SJCRH30 (cell line): ENCODE results near the gene CENPF. TPM values are rescaled to one million over a fixed set of nuclear protein-coding genes. Genes with fewer than 3 reads are reported as not detected.
"Not testable (repeated sequence)": the region's sequence is repeated elsewhere in the genome, so short reads cannot be mapped to it uniquely, and the experiment has no call there.

ENCODE experiments used
- DNase-seq, 2 experiments: peaks; one replicate each; pipeline ENCODE4 v3.0.0-alpha.2; 2015 to 2020
- H3K27ac ChIP-seq: fragments of 250-450 bp; sonication (Bioruptor Pico); 2 replicates; pipeline ENCODE4 v1.5.1; 2020; ENCODE audit warnings: mild to moderate bottlenecking, moderate library complexity
- H3K27me3 ChIP-seq: fragments of 250-450 bp; sonication (Bioruptor Pico); 2 replicates; pipeline ENCODE4 v1.5.1; 2020; ENCODE audit warnings: mild to moderate bottlenecking, moderate library complexity
- H3K36me3 ChIP-seq: fragments of 250-450 bp; sonication (Bioruptor Pico); 2 replicates; pipeline ENCODE4 v1.5.1; 2020; ENCODE audit warnings: mild to moderate bottlenecking, moderate library complexity
- H3K4me1 ChIP-seq: fragments of 250-450 bp; sonication (Bioruptor Pico); 2 replicates; pipeline ENCODE4 v1.5.1; 2020; ENCODE audit warnings: mild to moderate bottlenecking, moderate library complexity
- H3K4me3 ChIP-seq: fragments of 250-450 bp; sonication (Bioruptor Pico); 2 replicates; pipeline ENCODE4 v1.5.1; 2020; ENCODE audit warnings: mild to moderate bottlenecking, moderate library complexity
- H3K9me3 ChIP-seq: fragments of 250-450 bp; sonication (Bioruptor Pico); replicated peaks from 2 replicates; pipeline ENCODE4 v1.5.1; 2020; ENCODE audit warnings: mild to moderate bottlenecking, moderate library complexity
- total RNA-seq: library from RNA; depleted of rRNA; stranded (reverse); fragments of >200 nt; shearing (Covaris generic); gene quantifications from 2 replicates; pipeline ENCODE4 v1.2.3, GENCODE V29; 2014

CENPF gene
- total RNA-seq, 1 experiment from 2014 or later: 231 TPM

- H3K27me3 ChIP-seq: no peaks in the 10 kb centered on the region
- no peaks in the 10 kb centered on the region for H3K9me3 ChIP-seq
- H3K4me1 ChIP-seq: peaks cover 10% of the 10 kb centered on the region
- peak in 1 of 2 experiments; percentile 34 for DNase-seq
- H3K36me3 ChIP-seq: peaks cover 35% of the 10 kb centered on the region
- peak overlapping the region; percentile 93 for H3K27ac ChIP-seq
- H3K4me3 ChIP-seq: peak overlapping the region; percentile 90
Measured at GRCh38 chr1:214604523-214604922, 1.5 kb downstream of the CENPF start.

DNA sequence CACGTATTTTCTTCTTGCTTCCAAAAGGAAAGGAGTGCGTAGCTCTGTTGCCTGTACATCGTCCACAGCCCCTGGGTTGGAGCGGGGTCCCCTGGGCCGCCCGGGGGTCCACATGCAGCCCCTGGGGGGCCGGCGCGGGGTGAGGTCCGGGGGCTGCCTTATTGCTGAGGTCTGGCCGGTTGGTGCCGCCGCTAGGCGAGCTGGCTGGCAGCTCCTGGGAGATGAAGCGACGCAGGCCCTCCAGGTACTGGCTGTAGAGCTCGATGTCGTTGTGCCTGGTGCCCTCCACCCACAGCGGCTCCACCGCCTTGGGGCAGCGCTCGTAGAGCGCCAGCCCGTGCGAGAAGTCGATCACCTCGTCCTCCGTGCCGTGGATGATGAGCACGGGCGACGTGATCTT, 2.5 kb downstream of the CENPF start:
- H3K4me1 ChIP-seq, H3K27ac ChIP-seq, H3K9me3 ChIP-seq, H3K4me3 ChIP-seq, DNase-seq, H3K27me3 ChIP-seq: not testable (repeated sequence)
- peaks cover 45% of the 10 kb centered on the region for H3K36me3 ChIP-seq

DNA sequence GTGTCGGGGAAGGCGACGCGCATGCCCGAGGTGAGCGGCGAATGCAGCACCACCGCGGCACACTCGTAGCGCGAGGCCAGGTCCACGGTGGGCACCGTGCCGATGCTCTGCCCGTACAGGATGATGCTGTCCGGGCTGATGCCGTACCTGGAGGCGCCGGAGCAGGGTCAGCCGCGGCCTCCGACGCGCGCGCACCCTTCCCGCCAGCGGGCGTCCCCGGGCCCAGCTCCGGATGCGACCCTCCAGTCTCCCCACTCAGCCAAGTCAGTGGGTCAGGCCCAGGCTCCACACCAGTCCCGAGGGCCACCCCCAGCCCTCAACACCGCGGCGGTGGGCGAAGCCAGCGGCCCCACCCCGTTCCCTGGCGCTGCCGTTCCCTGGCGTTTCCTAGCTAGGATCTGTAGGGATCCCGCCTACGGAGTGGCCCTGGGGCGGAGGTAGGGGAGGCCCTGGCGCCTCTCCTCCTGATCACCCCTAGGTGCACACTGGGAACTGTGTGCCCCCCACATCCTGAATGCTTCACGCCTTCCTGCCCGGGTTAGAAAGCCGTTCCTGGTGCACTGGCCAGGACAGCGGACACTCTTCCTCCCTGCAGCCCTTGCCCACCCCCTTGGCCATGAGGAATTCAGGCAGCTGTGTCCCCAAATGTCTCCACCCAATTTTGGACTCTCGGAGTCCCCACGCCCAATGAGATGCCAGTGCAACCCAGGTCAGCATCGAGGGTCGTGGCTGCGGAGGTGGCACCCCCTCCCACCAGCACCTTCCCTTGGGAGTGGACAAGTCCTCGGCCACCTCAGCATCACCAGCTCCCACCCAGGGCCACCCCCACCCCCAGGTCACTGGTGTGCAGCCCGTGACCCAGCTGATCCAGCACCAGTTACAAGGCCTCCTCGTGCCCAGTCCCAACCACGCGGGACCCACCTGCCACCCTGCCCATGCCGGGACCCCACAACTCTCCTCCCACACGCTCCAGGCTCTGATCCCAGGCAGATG, 3.2 kb downstream of the CENPF start:
- not testable (repeated sequence) for H3K27ac ChIP-seq, DNase-seq, H3K4me1 ChIP-seq, H3K9me3 ChIP-seq, H3K4me3 ChIP-seq, H3K27me3 ChIP-seq
- peaks cover 46% of the 10 kb centered on the region for H3K36me3 ChIP-seq

DNA sequence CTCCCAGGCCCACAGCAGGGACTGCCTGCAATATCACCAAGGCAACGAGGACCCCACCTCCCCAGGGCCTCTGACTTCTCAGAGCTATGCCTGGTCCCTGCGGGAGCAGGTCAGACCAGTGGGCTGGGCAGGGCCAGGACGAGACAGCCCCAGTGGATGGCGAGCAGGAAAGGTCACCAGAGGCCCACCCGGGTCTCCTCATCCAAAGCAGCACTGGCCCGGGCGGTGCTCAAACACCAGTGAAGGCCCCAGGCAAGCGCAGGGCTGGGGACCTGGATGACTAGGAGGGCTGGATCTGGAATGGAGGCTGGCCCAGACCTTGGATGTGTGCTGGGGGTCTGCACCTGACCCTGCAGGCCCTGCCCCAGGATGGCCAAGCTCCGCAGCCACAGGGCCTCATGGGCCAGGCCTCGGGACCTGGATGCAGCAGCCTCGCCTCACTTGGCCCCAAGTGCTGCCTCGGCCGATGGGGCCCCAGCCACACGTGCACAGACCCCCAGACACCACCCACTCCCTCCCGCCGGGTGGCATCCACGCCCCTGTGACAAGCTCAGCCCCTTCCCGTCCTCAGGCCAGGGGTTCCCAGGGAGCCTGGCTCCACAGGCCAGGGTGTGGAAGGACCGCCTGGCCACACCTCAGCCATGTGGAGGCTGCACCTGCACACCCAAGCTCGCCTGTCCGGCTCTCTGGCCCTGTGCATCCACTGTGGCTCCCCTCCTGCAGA, 4.7 kb downstream of the CENPF start:
- H3K4me3 ChIP-seq, H3K27me3 ChIP-seq, H3K27ac ChIP-seq, H3K4me1 ChIP-seq, DNase-seq, H3K9me3 ChIP-seq: not testable (repeated sequence)
- peaks cover 46% of the 10 kb centered on the region for H3K36me3 ChIP-seq

DNA sequence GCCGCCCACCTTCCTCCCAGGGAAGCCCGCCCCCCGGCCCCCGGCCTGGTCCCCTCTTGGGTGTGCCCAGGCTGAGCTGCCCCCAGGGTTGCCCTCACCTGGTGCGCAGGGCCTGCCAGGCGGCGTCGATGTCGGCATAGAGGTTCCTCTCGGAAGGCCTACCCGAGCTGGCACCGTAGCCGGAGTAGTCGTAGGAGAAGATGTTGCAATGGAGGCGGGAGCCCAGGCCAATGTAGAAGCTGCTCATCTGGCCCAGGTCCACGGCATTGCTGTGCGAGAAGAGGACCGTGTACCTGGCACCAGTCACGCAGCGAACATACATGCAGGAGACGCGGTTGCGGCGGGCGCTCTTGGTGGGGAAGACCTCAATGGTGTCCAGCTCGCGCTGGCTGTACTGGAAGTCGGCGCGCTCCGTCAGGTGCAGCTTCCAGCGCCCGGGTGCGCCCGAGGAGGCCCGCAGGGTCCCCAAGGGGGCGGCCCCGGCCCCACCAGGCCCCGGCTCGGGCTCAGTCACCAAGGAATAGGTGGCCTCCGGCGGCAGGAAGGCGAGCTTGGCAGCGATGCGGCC, 5.3 kb downstream of the CENPF start:
- H3K4me3 ChIP-seq, H3K27me3 ChIP-seq, H3K4me1 ChIP-seq, H3K9me3 ChIP-seq, H3K27ac ChIP-seq, DNase-seq: not testable (repeated sequence)
- H3K36me3 ChIP-seq: peaks cover 48% of the 10 kb centered on the region

GRCh38 chr1:214608817-214609216, 5.8 kb downstream of the CENPF start:
- H3K9me3 ChIP-seq, H3K4me3 ChIP-seq, DNase-seq, H3K4me1 ChIP-seq, H3K27me3 ChIP-seq, H3K27ac ChIP-seq: not testable (repeated sequence)
- H3K36me3 ChIP-seq: peaks cover 53% of the 10 kb centered on the region

- DNase-seq: no peak
- Histone ChIP-seq H3K4me1 (peaks cover 5% of the 10 kb centered on the region), H3K4me3 (no peak overlapping the region), H3K27ac (no peak overlapping the region), H3K36me3 (peaks cover 56% of the 10 kb centered on the region), H3K9me3 (no peaks in the 10 kb centered on the region), H3K27me3 (no peaks in the 10 kb centered on the region)
Measured at GRCh38 chr1:214609692-214610091, 6.7 kb downstream of the CENPF start.

GRCh38 chr1:214610136-214610535, 7.1 kb downstream of the CENPF start:
- not testable (repeated sequence) for H3K4me3 ChIP-seq, H3K9me3 ChIP-seq, H3K27me3 ChIP-seq, DNase-seq, H3K27ac ChIP-seq, H3K4me1 ChIP-seq
- peaks cover 56% of the 10 kb centered on the region for H3K36me3 ChIP-seq

- Histone ChIP-seq H3K36me3 (peaks cover 69% of the 10 kb centered on the region), H3K4me1 (no peaks in the 10 kb centered on the region), H3K27ac (no peak overlapping the region), H3K27me3 (no peaks in the 10 kb centered on the region), H3K4me3 (no peak overlapping the region), H3K9me3 (0 out of 2 replicates have a peak, but pooled peaks cover 3% of the 10 kb centered on the region)
- no peak for DNase-seq
Measured at GRCh38 chr1:214615109-214615508, 12.1 kb downstream of the CENPF start.

- no peak for DNase-seq
- H3K27ac ChIP-seq: no peak overlapping the region
- peaks cover 71% of the 10 kb centered on the region for H3K36me3 ChIP-seq
- H3K4me1 ChIP-seq: no peaks in the 10 kb centered on the region
- H3K27me3 ChIP-seq: no peaks in the 10 kb centered on the region
- no peak overlapping the region for H3K4me3 ChIP-seq
- H3K9me3 ChIP-seq: 0 out of 2 replicates have a peak, but pooled peaks cover 3% of the 10 kb centered on the region
Measured at GRCh38 chr1:214615871-214616270, 12.9 kb downstream of the CENPF start.

GRCh38 chr1:214617246-214617645, 14.3 kb downstream of the CENPF start:
- H3K36me3 ChIP-seq: peaks cover 85% of the 10 kb centered on the region
- H3K27ac ChIP-seq: no peak overlapping the region
- no peak overlapping the region for H3K4me3 ChIP-seq
- no peak for DNase-seq
- H3K9me3 ChIP-seq: 0 out of 2 replicates have a peak, but pooled peaks cover 3% of the 10 kb centered on the region
- H3K27me3 ChIP-seq: no peaks in the 10 kb centered on the region
- no peaks in the 10 kb centered on the region for H3K4me1 ChIP-seq

- no peak overlapping the region for H3K27ac ChIP-seq
- peaks cover 88% of the 10 kb centered on the region for H3K36me3 ChIP-seq
- no peak for DNase-seq
- no peak overlapping the region for H3K4me3 ChIP-seq
- no peaks in the 10 kb centered on the region for H3K4me1 ChIP-seq
- H3K27me3 ChIP-seq: no peaks in the 10 kb centered on the region
- 0 out of 2 replicates have a peak, but pooled peaks cover 3% of the 10 kb centered on the region for H3K9me3 ChIP-seq
Measured at GRCh38 chr1:214617843-214618242, 14.8 kb downstream of the CENPF start.

DNA sequence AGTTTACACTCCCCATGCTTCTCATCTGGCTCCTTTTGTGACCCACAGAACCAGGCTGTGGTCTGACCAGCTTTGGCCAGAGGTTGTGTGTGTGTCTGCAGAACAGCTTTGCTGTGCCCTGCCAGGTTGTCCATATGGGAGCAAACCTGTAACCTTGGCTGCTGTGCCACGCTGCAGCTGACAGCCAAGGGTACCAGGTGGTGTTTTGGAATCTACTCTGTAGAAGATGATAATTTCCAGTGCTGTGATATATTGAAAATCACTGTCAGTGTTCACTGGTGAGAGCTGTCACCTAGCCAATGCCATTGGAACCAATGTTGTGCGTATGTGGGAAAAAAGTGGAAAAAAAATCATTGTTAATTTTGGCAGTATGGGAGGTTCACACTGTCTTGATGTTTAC, 18.2 kb downstream of the CENPF start:
- Histone ChIP-seq H3K36me3 (peaks cover 93% of the 10 kb centered on the region), H3K27me3 (no peaks in the 10 kb centered on the region), H3K4me1 (no peaks in the 10 kb centered on the region), H3K9me3 (0 out of 2 replicates have a peak, but pooled peaks cover 3% of the 10 kb centered on the region), H3K27ac (no peak overlapping the region), H3K4me3 (no peak overlapping the region)
- no peak for DNase-seq

DNA sequence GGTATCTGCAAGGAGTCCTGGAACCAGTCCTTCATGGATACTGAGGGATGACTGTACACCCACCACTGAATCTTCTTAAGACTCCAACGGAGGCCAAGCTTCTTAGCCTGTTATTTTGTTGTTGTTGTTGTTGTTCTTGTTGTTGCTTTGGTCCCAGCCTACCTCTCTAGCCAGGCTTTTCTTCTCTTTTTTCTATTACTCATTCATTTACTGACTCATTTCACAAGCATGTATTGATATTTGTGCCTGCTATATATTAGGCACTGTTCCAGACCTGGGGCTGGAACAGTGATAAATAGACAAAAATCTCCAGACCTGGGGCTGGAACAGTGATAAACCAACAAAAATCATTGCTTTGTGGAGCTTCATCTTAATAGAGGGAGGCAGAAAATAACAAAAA, 20.4 kb downstream of the CENPF start:
- H3K27me3 ChIP-seq: no peaks in the 10 kb centered on the region
- peaks cover 93% of the 10 kb centered on the region for H3K36me3 ChIP-seq
- no peak for DNase-seq

GRCh38 chr1:214632091-214632490, 29.1 kb downstream of the CENPF start:
- no peak for DNase-seq
- H3K27ac ChIP-seq: no peak overlapping the region
- no peaks in the 10 kb centered on the region for H3K27me3 ChIP-seq
- H3K36me3 ChIP-seq: peaks cover 98% of the 10 kb centered on the region
- no peak overlapping the region for H3K4me3 ChIP-seq
- H3K4me1 ChIP-seq: no peaks in the 10 kb centered on the region
- no peaks in the 10 kb centered on the region for H3K9me3 ChIP-seq

More for the DNA sequence above, 20.4 kb downstream of the CENPF start:
- H3K4me1 ChIP-seq: no peaks in the 10 kb centered on the region
- H3K9me3 ChIP-seq: 0 out of 2 replicates have a peak, but pooled peaks cover 3% of the 10 kb centered on the region
- H3K27ac ChIP-seq: no peak overlapping the region
- H3K4me3 ChIP-seq: no peak overlapping the region
